Sigmoid colon (tissue), 4 donors: ENCODE data around the gene C19orf73.

Experiments
- EP300 ChIP-seq, 4 donors: sonication (generic); formaldehyde crosslinking; IDR thresholded peaks; one replicate each; pipeline ENCODE4 v1.6.1; 2017; ENCODE audit warnings: antibody characterized with exemption in 4 of 4
- POLR2A ChIP-seq, 2 donors: fragments of 450-650 bp; IDR thresholded peaks; one replicate each; pipeline ENCODE4 v1.6.1; 2016; ENCODE audit warnings: antibody characterized with exemption in 2 of 2, mild to moderate bottlenecking in 2 of 2, moderate library complexity in 2 of 2
- TF ChIP-seq, protein P1 (sequence below), 4 experiments: fragments of 450-650 bp in 3 of 4; fragments of 200-600 bp in 1 of 4; IDR thresholded peaks; one replicate each; pipeline ENCODE4 v1.5.1; 2016 to 2019; ENCODE audit warnings: antibody characterized with exemption in 4 of 4, mild to moderate bottlenecking in 3 of 4, moderate library complexity in 2 of 4

DNA sequence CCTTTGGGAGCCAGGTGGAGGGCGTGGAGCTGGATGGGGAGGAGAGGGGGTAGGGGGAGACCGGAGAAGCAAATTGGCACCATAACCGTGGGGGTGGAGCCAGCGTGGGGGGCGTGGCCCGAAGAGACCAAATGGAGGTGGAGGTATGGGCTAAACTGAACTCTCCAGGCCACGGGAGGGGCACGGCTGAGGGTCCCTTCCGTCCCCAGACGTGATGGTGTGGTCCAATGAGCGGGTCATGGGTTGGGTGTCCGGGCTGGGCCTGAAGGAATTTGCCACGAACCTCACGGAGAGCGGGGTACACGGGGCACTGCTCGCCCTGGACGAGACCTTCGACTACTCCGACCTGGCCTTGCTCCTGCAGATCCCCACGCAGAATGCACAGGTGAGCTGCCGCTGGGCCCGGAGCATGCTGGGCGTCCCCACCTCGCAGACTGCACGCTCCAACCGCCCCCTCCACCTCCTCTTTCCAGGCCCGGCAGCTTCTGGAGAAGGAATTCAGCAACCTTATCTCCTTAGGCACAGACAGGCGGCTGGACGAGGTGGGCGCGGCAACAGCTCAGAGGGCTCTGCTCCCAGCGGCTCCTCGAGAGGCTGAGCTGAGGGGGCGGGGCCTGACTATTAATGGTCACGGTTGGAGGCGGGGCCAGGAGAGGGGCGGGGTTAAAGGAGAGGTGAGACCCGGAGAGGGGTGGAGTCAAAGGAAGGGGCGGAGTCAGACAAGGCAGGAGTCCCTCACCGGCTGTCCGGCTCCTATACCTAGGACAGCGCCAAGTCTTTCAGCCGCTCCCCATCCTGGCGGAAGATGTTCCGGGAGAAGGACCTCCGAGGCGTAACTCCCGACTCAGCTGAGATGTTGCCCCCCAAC is 30.1 kb upstream of the C19orf73 start:
- TF ChIP-seq, protein P1, sequence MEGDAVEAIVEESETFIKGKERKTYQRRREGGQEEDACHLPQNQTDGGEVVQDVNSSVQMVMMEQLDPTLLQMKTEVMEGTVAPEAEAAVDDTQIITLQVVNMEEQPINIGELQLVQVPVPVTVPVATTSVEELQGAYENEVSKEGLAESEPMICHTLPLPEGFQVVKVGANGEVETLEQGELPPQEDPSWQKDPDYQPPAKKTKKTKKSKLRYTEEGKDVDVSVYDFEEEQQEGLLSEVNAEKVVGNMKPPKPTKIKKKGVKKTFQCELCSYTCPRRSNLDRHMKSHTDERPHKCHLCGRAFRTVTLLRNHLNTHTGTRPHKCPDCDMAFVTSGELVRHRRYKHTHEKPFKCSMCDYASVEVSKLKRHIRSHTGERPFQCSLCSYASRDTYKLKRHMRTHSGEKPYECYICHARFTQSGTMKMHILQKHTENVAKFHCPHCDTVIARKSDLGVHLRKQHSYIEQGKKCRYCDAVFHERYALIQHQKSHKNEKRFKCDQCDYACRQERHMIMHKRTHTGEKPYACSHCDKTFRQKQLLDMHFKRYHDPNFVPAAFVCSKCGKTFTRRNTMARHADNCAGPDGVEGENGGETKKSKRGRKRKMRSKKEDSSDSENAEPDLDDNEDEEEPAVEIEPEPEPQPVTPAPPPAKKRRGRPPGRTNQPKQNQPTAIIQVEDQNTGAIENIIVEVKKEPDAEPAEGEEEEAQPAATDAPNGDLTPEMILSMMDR (IDR thresholded peaks at IDR 0.05), result no peak
- TF ChIP-seq POLR2A (IDR thresholded peaks at IDR 0.05), result peak in 1 of 2 donors; percentile 74
- no peak for TF ChIP-seq EP300 (IDR thresholded peaks at IDR 0.05)
